NCI-H1436 treated with DMSO at 0.1 percent for 48 hours (cell line): Measurements from ENCODE around the gene RHBDF2.
A peak's percentile ranks its signal among the peaks of the same experiment; 100 is the strongest.
"Not testable (repeated sequence)": the region's sequence is repeated elsewhere in the genome, so short reads cannot be mapped to it uniquely, and the experiment has no call there.

Source experiments
- DNase-seq: peaks from one replicate; lab custom pipeline; 2025; lab: John Stamatoyannopoulos, UW

The RHBDF2 gene

DNA sequence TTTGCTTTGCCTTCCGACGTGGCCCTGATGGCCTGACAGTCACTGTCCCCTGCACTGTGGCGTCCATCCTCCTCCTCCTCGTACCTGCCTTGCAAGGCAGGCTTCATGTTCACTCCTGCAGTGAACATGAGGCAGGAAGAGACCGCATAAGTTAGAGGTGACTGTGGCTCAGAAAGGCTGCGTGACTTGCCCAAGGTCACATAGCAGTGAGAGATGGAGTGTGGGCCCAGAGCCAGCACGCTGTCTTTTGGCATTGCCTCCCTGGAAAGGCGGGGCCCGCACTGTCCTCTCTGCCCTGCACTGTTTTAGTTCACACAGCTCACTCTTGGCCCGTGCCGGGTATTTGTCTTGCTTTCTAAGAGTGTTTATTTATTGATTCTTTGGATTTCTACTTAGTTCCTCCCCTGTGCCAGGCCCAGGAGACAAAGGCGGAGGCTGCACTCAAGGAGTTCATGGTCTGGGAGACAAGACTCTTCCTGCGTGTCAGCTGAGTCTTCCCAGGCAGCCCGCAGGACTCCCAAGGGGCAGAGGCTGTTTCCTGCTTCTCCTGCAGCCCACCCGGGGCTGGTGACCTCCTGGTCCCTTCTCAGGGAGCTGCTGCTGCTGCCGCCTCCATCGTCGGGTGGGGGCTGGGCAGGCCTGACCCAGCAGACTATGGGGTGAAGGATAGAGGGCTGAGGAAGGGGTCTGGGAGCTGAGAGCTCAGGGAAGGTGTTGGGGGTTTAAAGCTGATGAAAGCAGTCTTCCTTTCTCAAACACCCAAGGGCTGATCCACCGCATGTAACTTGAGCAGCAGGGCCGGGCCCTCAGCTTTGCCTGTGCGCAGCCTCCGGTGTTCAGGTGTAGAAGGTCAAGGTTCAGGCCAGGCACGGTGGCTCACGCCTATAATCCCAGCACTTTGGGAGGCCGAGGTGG lies 23.6 kb upstream of the RHBDF2 start:
- DNase-seq, result no peak

- DNase-seq, result peak; percentile 33
Measured at GRCh38 chr17:76523084-76524037, 22.1 kb upstream of the RHBDF2 start.

- not testable (repeated sequence) for DNase-seq
Measured at GRCh38 chr17:76521683-76522082, 20.5 kb upstream of the RHBDF2 start.

- no peak for DNase-seq
Measured at GRCh38 chr17:76521262-76521661, 20.0 kb upstream of the RHBDF2 start.

- no peak for DNase-seq
Measured at GRCh38 chr17:76519048-76519966, 18.1 kb upstream of the RHBDF2 start.

GRCh38 chr17:76517638-76518038 lies 16.4 kb upstream of the RHBDF2 start:
- DNase-seq, result no peak

- DNase-seq, result no peak
Measured at GRCh38 chr17:76515274-76515949, 14.2 kb upstream of the RHBDF2 start.

GRCh38 chr17:76514355-76514754 lies 13.1 kb upstream of the RHBDF2 start:
- not testable (repeated sequence) for DNase-seq

DNA sequence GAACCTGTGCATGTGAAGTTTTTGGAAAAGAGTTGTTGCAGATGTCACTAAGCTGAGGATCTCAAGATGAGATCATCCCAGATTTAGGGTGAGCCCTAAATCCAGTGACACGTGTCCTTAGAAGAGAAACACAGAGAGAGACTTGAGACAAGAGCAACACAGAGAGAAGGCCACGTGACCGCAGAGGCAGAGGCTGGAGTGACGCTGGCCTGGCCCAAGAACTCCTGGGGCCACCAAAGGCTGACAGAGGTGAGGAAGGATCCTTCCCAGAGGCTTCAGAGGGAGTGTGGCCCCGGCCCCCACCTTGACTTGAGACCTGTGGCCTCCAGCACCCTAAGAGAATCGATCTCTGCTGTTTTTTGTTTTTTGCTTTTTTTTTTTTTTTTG lies 12.1 kb upstream of the RHBDF2 start:
- no peak for DNase-seq

DNA sequence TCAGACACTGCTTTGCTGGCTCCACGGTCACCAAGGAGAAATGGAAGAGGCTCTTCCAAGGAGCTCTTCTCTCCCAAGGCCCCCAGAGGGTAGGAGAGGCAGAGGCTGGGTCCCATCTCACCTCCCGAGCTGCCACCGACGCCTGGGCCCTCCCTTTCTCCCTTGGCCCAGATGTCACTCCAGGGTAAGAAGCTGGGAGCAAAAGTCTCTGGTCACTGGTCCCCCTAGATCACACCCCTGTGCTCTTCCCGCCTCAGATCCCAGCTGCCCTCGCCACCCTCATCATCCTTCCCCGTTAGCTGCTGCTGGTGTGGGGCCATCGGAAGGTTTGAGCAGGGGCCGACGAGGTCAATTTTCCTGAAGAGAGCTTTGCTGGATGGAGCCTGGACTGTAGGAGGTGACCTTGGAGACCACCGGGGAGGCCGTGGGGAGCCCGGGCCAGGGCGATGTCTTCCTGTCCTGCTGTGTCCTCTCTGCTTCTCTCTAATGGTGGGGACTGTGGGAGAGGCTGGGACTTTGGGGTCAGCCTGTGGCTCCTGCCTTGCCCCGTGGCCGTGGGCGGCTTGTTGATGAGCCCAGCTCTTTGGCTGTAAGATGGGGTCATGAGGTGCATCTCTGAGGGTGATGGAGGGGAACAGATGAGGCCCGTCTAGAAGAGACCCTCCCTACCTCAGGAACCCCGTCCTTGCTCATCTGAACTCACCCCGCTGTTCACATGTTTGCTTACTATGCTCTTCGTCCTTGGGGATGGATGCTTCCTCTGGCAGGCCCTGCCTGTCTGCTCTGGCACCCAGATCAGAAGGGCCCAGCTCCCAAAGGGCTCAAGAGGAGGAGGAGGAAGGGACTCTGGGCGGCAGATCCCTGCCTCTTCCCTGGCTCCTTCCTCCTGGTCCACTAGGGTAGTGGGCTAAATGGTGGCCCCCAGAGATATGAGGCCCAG lies 11.4 kb upstream of the RHBDF2 start:
- DNase-seq, result no peak

DNA sequence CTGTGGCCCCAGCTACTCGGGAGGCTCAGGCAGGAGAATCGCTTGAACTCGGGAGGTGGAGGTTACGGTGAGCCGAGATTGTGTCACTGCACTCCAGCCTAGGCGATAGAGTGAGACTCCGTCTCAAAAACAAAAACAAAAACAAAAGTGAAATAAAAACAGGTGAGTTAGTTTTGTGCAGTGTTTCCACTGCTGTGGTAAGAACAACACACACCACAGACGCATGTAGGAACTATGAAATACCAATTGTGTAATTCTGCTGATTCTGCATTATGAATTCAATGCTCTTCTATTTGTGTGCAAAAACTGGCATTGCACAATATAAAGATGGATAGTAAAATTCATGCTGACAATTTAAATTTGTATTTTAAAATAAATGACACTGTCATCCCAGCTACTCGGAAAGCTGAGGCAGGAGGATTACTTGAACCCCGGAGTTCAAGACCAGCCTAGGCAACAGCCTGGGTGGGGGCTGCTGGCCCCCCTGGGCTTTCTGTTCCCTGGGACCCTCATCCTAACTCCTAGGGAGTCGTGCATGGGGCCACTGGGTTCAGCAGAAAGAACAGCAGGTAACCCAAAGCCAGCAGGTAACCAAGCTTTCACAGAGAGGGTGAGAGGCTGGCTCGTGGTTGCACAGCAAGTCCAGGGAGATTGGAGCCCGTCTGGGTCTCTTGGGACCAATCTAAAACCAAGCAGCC lies 10.6 kb upstream of the RHBDF2 start:
- DNase-seq, result no peak

- DNase-seq, result no peak
Measured at GRCh38 chr17:76510831-76511244, 9.6 kb upstream of the RHBDF2 start.

- DNase-seq, result not testable (repeated sequence)
Measured at GRCh38 chr17:76508472-76509063, 7.3 kb upstream of the RHBDF2 start.

- no peak for DNase-seq
Measured at GRCh38 chr17:76506408-76507345, 5.5 kb upstream of the RHBDF2 start.

DNA sequence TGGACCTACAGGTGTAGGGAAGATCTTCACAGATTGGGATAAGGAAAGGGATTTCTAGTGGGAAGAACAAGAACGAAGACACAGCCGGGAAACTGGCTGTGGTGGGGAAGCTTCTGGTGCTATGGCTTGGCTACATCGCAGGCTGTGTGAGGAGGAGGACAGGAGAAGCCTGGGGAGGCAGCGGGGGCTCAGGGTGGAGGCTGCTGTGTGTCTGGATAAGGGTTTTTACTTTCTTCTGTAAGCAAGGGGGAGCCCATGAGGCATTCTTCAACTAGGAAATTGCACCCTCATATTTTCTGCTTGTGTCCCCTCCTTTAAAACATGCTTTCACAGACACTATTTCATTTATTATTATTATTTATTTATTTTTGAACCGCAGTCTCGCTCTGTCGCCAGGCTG lies 2.9 kb upstream of the RHBDF2 start:
- DNase-seq, result no peak

DNA sequence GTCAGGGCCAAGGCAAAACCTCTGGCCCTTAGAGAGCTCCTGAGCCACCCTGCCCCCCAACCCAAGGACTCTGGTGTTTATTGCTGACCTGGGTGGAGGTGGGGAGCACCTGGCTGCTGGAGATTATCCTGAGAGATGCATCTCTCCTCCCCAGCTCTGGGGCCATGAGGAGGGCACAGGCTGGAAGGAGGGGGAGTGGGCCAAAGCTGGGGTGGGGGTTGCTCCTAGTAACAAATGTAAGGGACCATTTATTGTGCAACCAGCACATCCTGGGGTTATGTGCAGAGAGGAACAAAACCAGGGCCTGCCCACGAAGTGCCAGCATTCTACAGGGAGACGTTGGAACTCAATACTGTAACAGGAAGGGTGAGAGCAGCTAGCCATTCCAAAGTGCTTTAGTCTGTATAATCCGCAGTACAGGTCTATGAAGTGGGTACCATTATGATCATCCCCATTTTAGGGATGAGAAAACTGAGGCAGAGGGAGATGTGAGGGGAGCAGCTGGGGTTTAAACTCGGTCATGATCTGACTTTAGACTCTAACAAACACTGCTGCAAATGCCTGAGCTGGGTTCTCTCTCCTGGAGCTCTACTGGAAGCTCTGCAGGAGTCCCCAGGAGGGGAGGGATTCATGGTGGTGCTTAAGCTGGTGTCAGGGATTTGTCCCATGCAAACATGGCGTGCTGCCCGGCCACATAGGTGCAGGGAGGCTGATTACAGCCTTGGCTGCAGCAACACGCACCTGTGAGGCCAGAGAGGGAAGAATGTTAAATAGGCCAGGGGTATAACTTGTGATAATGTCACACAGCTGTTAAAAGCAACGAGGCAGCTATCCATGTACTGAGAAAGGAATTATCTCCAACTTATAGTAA lies 1.4 kb upstream of the RHBDF2 start:
- no peak for DNase-seq

DNA sequence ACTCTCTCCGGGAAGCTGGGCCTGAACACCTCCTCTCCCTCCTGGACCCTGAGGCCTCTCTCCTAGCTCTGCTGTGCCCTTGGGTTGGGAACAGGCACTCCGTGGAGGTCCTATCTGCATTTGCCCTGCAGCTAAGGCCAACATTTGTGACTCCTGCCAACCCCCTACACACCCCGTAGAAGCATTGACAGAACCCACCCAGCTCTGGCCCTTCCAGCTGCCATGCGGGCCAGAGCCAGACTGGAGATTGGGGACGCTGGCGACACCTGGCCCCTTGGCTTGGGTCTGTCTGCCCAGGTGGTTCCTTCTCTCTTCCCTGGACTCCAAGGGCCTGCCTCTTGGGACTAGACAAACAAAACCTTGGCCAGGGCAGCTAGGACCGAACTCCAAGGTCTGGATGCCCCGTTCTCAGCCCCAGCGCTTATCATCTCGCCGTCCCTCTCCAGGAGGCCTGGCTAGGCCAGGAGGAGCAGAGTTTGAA lies 644 bp upstream of the RHBDF2 start:
- no peak for DNase-seq
